ENCODE results near the gene SMCR8.
A peak's percentile ranks its signal among the peaks of the same experiment; 100 is the strongest.
"Not testable (repeated sequence)": the region's sequence is repeated elsewhere in the genome, so short reads cannot be mapped to it uniquely, and the experiment has no call there.

SMCR8 gene

GRCh38 chr17:18285296-18285695, 29.8 kb upstream of the SMCR8 start:
- WGBS, 2 experiments (ENCODE audit: insufficient coverage in 2 of 2) = 95 to 98% methylated on average over 10 to 11 of the region's 11 CpGs
- Histone ChIP-seq H3K36me3 (ENCODE audit: control insufficient read depth, insufficient read depth, low read length) (peaks cover 97% of the 10 kb centered on the region), H3K4me3 (ENCODE audit: extremely low read depth, insufficient read depth, low read length, poor library complexity, severe bottlenecking) (no peak overlapping the region), H3K27ac (ENCODE audit: low read depth, low read length, severe bottlenecking) (no peak overlapping the region), H3K4me1 (ENCODE audit: control insufficient read depth, insufficient read depth, low read length, poor library complexity, severe bottlenecking) (no peaks in the 10 kb centered on the region), H3K9me3 (ENCODE audit: control insufficient read depth, low read length) (no peaks in the 10 kb centered on the region)

GRCh38 chr17:18291718-18292540, 23.2 kb upstream of the SMCR8 start:
- WGBS, 2 experiments (ENCODE audit: insufficient coverage in 2 of 2) = 93 to 97% methylated on average over 9 to 13 of the region's 15 CpGs
- H3K36me3 ChIP-seq (ENCODE audit: control insufficient read depth, insufficient read depth, low read length) = peaks cover 95% of the 10 kb centered on the region

GRCh38 chr17:18298061-18298460, 17.0 kb upstream of the SMCR8 start:
- 92 to 100% methylated on average over 1 to 15 of the region's 30 CpGs for WGBS, 2 experiments (ENCODE audit: insufficient coverage in 2 of 2)
- H3K9me3 ChIP-seq (ENCODE audit: control insufficient read depth, low read length); H3K27ac ChIP-seq (ENCODE audit: low read depth, low read length, severe bottlenecking); H3K4me3 ChIP-seq (ENCODE audit: extremely low read depth, insufficient read depth, low read length, poor library complexity, severe bottlenecking); H3K4me1 ChIP-seq (ENCODE audit: control insufficient read depth, insufficient read depth, low read length, poor library complexity, severe bottlenecking): not testable (repeated sequence)
- H3K36me3 ChIP-seq (ENCODE audit: control insufficient read depth, insufficient read depth, low read length) = peaks cover 78% of the 10 kb centered on the region

More at GRCh38 chr17:18291718-18292540, 23.2 kb upstream of the SMCR8 start:
- Histone ChIP-seq H3K27ac (ENCODE audit: low read depth, low read length, severe bottlenecking) (no peak overlapping the region), H3K4me1 (ENCODE audit: control insufficient read depth, insufficient read depth, low read length, poor library complexity, severe bottlenecking) (peaks cover 4% of the 10 kb centered on the region), H3K9me3 (ENCODE audit: control insufficient read depth, low read length) (no peaks in the 10 kb centered on the region), H3K4me3 (ENCODE audit: extremely low read depth, insufficient read depth, low read length, poor library complexity, severe bottlenecking) (no peak overlapping the region)

GRCh38 chr17:18300725-18301480, 14.2 kb upstream of the SMCR8 start:
- Histone ChIP-seq H3K27ac (ENCODE audit: low read depth, low read length, severe bottlenecking) (peak overlapping the region; percentile 31), H3K4me1 (ENCODE audit: control insufficient read depth, insufficient read depth, low read length, poor library complexity, severe bottlenecking) (peaks cover 6% of the 10 kb centered on the region), H3K9me3 (ENCODE audit: control insufficient read depth, low read length) (no peaks in the 10 kb centered on the region), H3K36me3 (ENCODE audit: control insufficient read depth, insufficient read depth, low read length) (peaks cover 64% of the 10 kb centered on the region), H3K4me3 (ENCODE audit: extremely low read depth, insufficient read depth, low read length, poor library complexity, severe bottlenecking) (no peak overlapping the region)
- 97 to 100% methylated on average over 6 to 8 of the region's 8 CpGs for WGBS, 2 experiments (ENCODE audit: insufficient coverage in 2 of 2)

GRCh38 chr17:18303206-18303605, 11.9 kb upstream of the SMCR8 start:
- not testable (repeated sequence) for H3K4me1 ChIP-seq (ENCODE audit: control insufficient read depth, insufficient read depth, low read length, poor library complexity, severe bottlenecking); H3K4me3 ChIP-seq (ENCODE audit: extremely low read depth, insufficient read depth, low read length, poor library complexity, severe bottlenecking); H3K9me3 ChIP-seq (ENCODE audit: control insufficient read depth, low read length)
- 86 to 91% methylated on average over 6 to 9 of the region's 13 CpGs for WGBS, 2 experiments (ENCODE audit: insufficient coverage in 2 of 2)
- H3K36me3 ChIP-seq (ENCODE audit: control insufficient read depth, insufficient read depth, low read length) = peaks cover 77% of the 10 kb centered on the region
- H3K27ac ChIP-seq (ENCODE audit: low read depth, low read length, severe bottlenecking) = peak overlapping the region; percentile 88

GRCh38 chr17:18309202-18309601, 5.9 kb upstream of the SMCR8 start:
- 83 to 100% methylated on average over 1 of the region's 4 CpGs for WGBS, 2 experiments (ENCODE audit: insufficient coverage in 2 of 2)
- no peak overlapping the region for H3K4me3 ChIP-seq (ENCODE audit: extremely low read depth, insufficient read depth, low read length, poor library complexity, severe bottlenecking)
- peaks cover 83% of the 10 kb centered on the region for H3K36me3 ChIP-seq (ENCODE audit: control insufficient read depth, insufficient read depth, low read length)
- peaks cover 12% of the 10 kb centered on the region for H3K4me1 ChIP-seq (ENCODE audit: control insufficient read depth, insufficient read depth, low read length, poor library complexity, severe bottlenecking)
- H3K9me3 ChIP-seq (ENCODE audit: control insufficient read depth, low read length) = no peaks in the 10 kb centered on the region
- no peak overlapping the region for H3K27ac ChIP-seq (ENCODE audit: low read depth, low read length, severe bottlenecking)

- Histone ChIP-seq H3K36me3 (ENCODE audit: control insufficient read depth, insufficient read depth, low read length) (peaks cover 64% of the 10 kb centered on the region), H3K27ac (ENCODE audit: low read depth, low read length, severe bottlenecking) (peak overlapping the region; percentile 96), H3K4me3 (ENCODE audit: extremely low read depth, insufficient read depth, low read length, poor library complexity, severe bottlenecking) (peak overlapping the region; percentile 84), H3K9me3 (ENCODE audit: control insufficient read depth, low read length) (no peaks in the 10 kb centered on the region), H3K4me1 (ENCODE audit: control insufficient read depth, insufficient read depth, low read length, poor library complexity, severe bottlenecking) (peaks cover 31% of the 10 kb centered on the region)
- WGBS, 2 experiments (ENCODE audit: insufficient coverage in 2 of 2) = 0 to 1% methylated on average over 37 to 39 of the region's 39 CpGs
Observed at GRCh38 chr17:18314059-18314730, 898 bp upstream of the SMCR8 start.

- Histone ChIP-seq H3K9me3 (ENCODE audit: control insufficient read depth, low read length) (no peaks in the 10 kb centered on the region), H3K36me3 (ENCODE audit: control insufficient read depth, insufficient read depth, low read length) (peaks cover 55% of the 10 kb centered on the region), H3K4me1 (ENCODE audit: control insufficient read depth, insufficient read depth, low read length, poor library complexity, severe bottlenecking) (peaks cover 31% of the 10 kb centered on the region), H3K27ac (ENCODE audit: low read depth, low read length, severe bottlenecking) (peak overlapping the region; percentile 96), H3K4me3 (ENCODE audit: extremely low read depth, insufficient read depth, low read length, poor library complexity, severe bottlenecking) (peak overlapping the region; percentile 84)
- 18 to 19% methylated on average over 14 to 15 of the region's 18 CpGs for WGBS, 2 experiments (ENCODE audit: insufficient coverage in 2 of 2)
Observed at GRCh38 chr17:18315562-18315922, 449 bp downstream of the SMCR8 start.

GRCh38 chr17:18315961-18316360, 868 bp downstream of the SMCR8 start:
- Histone ChIP-seq H3K4me3 (ENCODE audit: extremely low read depth, insufficient read depth, low read length, poor library complexity, severe bottlenecking) (peak overlapping the region; percentile 84), H3K27ac (ENCODE audit: low read depth, low read length, severe bottlenecking) (no peak overlapping the region), H3K36me3 (ENCODE audit: control insufficient read depth, insufficient read depth, low read length) (peaks cover 54% of the 10 kb centered on the region), H3K9me3 (ENCODE audit: control insufficient read depth, low read length) (no peaks in the 10 kb centered on the region), H3K4me1 (ENCODE audit: control insufficient read depth, insufficient read depth, low read length, poor library complexity, severe bottlenecking) (peaks cover 31% of the 10 kb centered on the region)
- WGBS, 2 experiments (ENCODE audit: insufficient coverage in 2 of 2) = 78 to 79% methylated on average over 9 to 10 of the region's 11 CpGs

- WGBS, 2 experiments (ENCODE audit: insufficient coverage in 2 of 2) = 88 to 89% methylated on average over 6 of the region's 7 CpGs
- H3K9me3 ChIP-seq (ENCODE audit: control insufficient read depth, low read length) = no peaks in the 10 kb centered on the region
- no peak overlapping the region for H3K4me3 ChIP-seq (ENCODE audit: extremely low read depth, insufficient read depth, low read length, poor library complexity, severe bottlenecking)
- H3K36me3 ChIP-seq (ENCODE audit: control insufficient read depth, insufficient read depth, low read length) = peaks cover 50% of the 10 kb centered on the region
- H3K4me1 ChIP-seq (ENCODE audit: control insufficient read depth, insufficient read depth, low read length, poor library complexity, severe bottlenecking) = peaks cover 26% of the 10 kb centered on the region
- no peak overlapping the region for H3K27ac ChIP-seq (ENCODE audit: low read depth, low read length, severe bottlenecking)
Observed at GRCh38 chr17:18318117-18318516, 3.0 kb downstream of the SMCR8 start.
